Mammary epithelial cell (primary cell): ENCODE results near the gene TMC5.

Source experiments
- EZH2 ChIP-seq: IDR thresholded peaks from 2 replicates; pipeline ENCODE4 v1.6.1; 2012; ENCODE audit warnings: low read length, inconsistent platforms, borderline replicate concordance
- TF ChIP-seq, protein P1 (sequence below), 2 donors: IDR thresholded peaks in 1 of 2; conservative IDR thresholded peaks in 1 of 2; 2 replicates each; pipeline ENCODE4 v1.5.1; 2011 to 2012; ENCODE audit warnings: inconsistent platforms in 2 of 2, low read length in 2 of 2, mild to moderate bottlenecking in 2 of 2, control low read depth in 1 of 2, low read depth in 1 of 2; ENCODE audit not compliant: insufficient read depth in 1 of 2; ENCODE audit errors: extremely low read depth in 1 of 2

DNA sequence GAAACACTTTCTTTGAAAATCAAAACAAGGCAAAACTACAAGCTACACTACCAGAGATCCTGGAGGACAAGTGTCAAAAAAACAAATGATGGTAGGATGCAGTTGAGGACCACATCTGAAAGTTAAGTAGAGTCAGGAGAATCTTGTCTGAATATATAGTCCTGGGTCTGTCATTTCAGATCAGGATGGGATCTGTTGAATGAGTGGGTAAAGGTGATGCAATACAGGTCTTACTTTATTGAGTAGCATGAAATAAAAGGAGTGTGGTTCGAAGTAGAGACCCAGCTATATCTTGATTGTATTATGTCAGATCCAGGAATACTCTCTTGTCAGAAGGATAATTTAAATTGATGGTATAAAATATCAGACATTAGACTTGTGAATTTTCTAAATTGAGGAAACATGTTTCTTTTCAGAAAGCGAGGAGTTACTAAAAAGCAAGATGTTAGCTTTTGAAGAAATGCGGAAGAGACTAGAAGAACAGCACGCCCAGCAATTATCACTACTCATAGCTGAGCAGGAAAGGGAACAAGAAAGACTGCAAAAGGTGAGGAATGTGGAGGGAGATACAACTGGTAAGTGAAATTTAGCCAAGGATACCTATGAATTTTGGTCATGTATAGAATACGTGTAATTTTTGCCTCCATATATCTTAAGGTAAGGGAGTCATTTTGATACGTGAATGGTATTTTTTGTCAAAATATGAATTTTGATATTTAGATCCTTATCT lies 122.7 kb downstream of the TMC5 start:
- TF ChIP-seq, protein P1, sequence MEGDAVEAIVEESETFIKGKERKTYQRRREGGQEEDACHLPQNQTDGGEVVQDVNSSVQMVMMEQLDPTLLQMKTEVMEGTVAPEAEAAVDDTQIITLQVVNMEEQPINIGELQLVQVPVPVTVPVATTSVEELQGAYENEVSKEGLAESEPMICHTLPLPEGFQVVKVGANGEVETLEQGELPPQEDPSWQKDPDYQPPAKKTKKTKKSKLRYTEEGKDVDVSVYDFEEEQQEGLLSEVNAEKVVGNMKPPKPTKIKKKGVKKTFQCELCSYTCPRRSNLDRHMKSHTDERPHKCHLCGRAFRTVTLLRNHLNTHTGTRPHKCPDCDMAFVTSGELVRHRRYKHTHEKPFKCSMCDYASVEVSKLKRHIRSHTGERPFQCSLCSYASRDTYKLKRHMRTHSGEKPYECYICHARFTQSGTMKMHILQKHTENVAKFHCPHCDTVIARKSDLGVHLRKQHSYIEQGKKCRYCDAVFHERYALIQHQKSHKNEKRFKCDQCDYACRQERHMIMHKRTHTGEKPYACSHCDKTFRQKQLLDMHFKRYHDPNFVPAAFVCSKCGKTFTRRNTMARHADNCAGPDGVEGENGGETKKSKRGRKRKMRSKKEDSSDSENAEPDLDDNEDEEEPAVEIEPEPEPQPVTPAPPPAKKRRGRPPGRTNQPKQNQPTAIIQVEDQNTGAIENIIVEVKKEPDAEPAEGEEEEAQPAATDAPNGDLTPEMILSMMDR (conservative IDR thresholded peaks at IDR 0.05 in 1 of 2, IDR thresholded peaks at IDR 0.05 in 1 of 2; ENCODE audit: extremely low read depth in 1 of 2, insufficient read depth in 1 of 2, low read depth in 1 of 2, low read length in 2 of 2): no peak
- TF ChIP-seq EZH2: no peak
